Left renal cortex interstitium (tissue), 4 donors: ENCODE measurements around the gene PTPRG. TPM values are rescaled to one million over a fixed set of nuclear protein-coding genes. Genes with fewer than 3 reads are reported as not detected.
"Not testable (repeated sequence)": the region's sequence is repeated elsewhere in the genome, so short reads cannot be mapped to it uniquely, and the experiment has no call there.

Source experiments
- DNase-seq, 4 donors: peaks; one replicate each; pipeline ENCODE4 v3.0.0-alpha.2; 2013; ENCODE audit warnings: low read depth in 4 of 4, low spot score in 2 of 4, missing footprints in 1 of 4
- polyA plus RNA-seq, 4 donors: library from polyadenylated mRNA; unstranded; fragments of 120-200 nt; gene quantifications; one replicate each; pipeline ENCODE4 v1.2.1, GENCODE V29; 2013; ENCODE audit not compliant: insufficient read length in 4 of 4

PTPRG gene
- polyA plus RNA-seq, 4 donors, result 75.4 to 87.4 (median 78.9) TPM

GRCh38 chr3:61813636-61814035, 252.3 kb downstream of the PTPRG start:
- no peak for DNase-seq

GRCh38 chr3:61814674-61815073, 253.3 kb downstream of the PTPRG start:
- no peak for DNase-seq

- DNase-seq, result not testable (repeated sequence)
Measured at GRCh38 chr3:61816304-61816703, 254.9 kb downstream of the PTPRG start.

- DNase-seq, result no peak
Measured at GRCh38 chr3:61819861-61820260, 258.5 kb downstream of the PTPRG start.

- DNase-seq, result no peak
Measured at GRCh38 chr3:61820306-61820992, 259.1 kb downstream of the PTPRG start.

- no peak for DNase-seq
Measured at GRCh38 chr3:61821823-61822251, 260.5 kb downstream of the PTPRG start.

DNA sequence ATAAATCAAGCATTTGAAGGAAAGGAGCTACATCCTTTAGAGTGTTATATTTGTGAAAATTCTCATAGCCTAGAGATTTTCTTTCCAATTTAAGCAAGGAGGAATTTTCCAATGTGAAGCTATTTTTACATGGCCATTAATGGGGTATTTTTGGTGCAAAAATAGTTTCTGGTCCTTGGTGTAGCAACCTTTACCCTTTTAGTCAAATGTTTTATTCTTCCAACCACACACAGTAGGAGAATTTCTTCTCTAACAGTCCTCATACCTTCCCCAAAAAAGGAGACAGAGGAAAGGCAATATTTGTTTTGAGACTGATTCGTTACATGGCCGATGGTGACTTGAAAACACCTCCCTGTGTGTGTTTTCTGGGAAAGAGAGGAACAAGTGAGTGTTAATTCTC, 261.2 kb downstream of the PTPRG start:
- no peak for DNase-seq

DNA sequence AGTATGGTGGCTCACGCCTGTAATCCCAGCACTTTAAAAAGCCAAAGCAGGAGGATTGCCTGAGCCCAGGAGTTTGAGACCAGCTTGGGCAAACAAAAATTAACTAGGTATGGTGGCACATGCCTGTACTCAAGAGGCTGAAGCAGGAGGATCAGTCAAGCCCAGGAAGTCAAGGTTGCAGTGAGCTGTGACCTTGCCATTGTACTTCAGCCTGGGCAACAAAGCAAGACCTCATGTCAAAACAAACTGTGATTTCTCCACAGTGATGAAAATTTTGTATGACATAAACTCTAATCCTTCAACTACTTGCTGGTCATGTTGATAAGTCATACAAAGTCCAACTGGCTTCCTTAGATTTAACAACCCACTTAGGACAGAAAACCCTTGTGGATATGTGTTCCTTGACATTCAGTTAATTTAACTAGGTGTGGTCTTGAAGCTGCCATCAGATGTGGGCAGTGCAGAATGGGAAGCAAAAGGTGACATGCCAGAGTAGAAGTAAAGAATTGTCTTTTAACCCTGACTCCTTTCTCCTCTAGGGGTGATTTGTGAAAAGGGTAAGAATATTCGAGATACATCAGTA, 263.3 kb downstream of the PTPRG start:
- DNase-seq, result no peak

GRCh38 chr3:61826161-61826560, 264.8 kb downstream of the PTPRG start:
- DNase-seq, result no peak

DNA sequence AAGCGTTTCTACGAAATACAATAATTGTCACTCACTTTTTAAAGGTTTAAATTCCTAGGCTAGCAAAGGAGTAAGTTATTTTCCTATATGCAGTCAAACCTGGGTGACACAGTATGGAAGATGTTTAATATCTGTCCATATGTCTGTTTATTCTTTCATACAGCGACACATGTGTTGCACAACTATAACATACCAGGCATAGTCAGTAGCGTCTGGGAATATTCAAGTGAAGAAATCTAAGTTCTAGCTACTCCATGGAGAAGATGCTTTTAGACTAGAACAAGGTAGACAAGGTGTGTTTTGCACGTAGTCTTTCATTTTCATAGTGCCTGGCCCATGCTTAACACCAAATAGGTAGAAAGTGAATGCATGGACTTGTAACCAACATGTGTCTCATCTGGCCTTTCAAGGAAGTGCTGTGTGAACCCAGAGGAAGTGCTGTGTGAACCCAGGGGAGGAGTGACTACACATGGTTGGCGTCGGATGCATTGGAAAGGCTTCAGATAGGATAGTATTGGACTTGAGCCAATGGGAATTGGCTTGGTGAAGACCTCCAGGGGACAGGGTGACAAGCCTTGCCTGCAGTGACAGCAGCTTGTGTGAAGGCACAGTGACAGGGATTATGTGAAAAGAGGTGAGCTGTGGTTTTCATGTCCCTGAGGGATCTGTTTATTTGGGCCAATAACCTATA, 267.0 kb downstream of the PTPRG start:
- DNase-seq, result no peak

DNA sequence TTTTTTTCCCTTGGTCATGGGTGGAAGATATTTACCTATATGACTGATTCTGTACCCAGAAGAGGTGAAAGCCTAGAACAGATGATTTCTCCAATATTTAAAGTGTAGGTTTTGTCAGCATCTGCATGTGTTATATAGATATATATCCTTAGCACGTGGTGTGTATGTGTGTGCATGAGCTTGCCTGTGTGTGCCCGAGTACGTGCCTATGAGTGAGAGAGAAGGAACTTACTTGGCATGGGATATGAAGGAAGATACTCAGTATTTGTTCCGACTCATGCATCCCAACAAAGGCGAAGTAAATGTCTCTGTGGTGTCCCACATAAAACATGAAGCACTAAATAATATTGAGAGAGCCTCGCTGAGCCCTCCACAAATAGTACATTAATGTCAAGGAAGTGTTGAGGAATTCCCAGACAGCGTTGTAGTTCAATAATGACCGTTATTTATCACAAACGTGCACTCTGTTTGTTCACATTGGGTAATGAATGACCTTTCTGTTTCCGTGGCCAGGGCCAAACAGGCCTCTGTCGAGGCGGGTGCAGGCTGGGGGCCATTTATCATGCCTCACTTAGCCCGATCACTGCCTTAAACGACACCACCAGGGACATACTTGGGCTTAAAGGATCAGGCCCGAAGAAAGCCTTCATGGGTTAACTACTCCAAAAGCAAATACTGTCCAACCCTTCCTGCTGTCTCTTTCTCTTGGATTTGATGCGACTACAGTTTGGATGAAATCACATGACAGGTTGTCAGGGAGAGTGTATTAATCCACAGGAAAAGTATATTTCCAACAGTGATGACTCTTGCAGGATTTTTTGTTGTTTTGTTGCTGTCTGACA, 267.7 kb downstream of the PTPRG start:
- no peak for DNase-seq

DNA sequence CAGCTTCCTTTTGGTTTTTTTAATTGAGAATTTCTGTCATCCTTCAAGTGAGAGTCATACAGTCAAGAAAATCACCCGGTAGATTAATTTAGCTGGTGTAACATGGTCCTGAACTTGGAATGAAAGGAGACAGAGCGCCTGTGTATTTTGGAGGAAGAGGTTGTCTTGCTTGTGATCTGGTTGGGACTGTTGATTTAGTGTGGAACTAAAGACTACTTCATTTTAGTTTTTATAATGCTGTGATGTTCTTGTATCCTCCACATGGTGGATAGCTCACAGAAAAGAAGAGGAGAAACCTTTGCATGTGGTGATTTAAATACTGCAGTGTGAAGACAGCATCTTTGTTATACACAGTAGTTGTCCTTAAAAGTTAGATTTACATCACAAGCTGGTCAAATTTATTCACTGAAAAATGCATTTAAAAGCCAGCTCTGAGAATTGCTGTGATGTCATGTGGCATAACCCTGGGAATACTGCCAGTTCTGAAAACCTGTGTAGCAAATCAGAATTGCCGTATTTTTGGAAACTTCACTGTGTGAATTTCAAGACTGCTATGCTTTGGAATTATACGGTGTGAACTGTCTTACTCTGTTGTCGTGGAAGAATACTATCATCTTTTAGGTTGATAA, 268.5 kb downstream of the PTPRG start:
- no peak for DNase-seq

GRCh38 chr3:61831973-61832372, 270.6 kb downstream of the PTPRG start:
- DNase-seq, result no peak

DNA sequence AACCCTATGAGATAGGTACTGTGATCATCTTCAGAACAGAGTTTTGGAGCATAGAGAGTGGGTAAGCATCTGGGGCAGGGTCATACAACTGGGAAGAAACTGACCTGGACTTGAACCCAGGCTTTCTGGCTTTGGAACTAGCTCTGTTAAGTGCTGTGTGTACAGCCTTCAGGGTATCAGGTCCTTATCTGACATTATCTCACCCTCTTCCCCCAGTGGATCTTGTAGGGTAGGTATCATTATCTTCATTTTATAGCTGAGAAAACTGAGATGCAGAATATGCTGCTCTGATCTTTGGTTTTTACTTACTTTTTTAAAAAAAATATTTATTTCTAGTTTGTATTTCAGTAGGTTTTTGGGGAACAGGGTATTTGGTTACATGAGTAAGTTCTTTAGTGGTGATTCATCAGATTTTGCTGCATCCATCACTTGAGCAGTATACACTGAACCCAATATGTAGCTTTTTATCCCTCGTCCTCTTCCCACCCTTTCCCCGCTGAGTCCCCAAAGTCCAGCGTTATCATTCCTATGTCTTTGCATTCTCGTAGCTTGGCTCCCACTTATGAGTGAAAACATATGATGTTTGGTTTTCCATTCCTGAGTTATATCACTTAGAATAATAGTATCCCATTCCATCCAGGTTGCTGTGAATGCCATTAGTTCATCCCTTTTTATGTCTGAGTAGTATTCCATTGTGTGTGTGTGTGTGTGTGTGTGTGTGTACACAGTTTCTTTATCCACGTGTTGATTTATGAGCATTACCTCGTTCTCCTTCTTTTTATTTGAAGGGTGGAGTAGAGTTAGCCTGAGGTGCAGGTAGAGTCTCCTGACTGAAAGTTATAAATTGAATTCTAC, 271.2 kb downstream of the PTPRG start:
- no peak for DNase-seq

DNA sequence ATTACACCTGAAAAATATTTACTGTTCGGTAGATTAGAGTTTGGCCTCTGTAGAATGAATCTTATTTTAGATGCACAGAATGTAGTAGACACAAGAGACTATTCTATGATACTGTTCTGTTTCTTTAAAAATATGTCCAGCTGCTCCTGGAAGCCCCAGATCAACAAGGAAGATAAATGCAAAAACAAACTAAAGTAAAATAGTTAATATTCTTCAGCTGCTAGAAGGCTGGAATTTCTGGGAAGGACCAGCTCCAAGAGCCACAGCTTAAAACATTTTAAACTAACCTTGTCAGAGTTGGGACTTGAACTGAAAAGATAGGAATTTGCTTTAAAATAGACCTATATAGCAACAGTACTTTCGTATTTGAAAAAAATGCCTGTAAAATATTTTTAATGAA, 277.9 kb downstream of the PTPRG start:
- no peak for DNase-seq

DNA sequence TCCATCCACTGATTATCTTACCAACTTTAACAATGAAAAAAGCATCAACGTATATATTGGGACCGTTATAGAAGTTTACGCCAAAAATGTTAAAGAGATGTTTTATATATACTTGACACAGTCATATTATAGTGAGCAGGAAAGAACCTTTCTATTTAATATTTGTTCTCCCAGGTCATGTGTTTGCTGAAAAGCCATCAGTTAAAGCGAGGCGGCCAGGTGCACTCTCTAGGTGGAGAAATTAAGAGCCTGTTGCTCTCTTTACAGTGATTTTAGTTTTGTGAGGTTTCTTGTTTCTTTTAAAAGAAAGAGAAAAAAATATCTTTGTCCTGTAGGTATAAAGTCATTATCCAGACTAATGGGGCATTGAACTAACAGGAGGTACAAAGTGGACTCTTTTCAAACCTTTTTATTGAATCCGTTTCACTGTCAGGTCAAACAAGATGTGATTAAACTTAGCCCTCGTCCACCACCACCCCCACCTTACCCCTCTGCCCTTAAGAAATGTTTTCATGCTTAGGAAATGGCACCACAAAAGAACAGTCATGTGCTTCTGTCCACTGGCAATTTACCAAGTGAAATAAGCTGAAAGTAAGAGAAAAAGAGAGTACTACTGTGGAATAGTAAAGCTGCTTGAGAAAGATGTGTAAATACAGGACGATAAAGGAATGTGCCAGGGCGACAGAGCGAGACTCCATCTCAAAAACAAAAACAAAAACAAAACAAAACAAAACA, 279.9 kb downstream of the PTPRG start:
- no peak for DNase-seq

- no peak for DNase-seq
Measured at GRCh38 chr3:61841988-61842387, 280.6 kb downstream of the PTPRG start.

- no peak for DNase-seq
Measured at GRCh38 chr3:61844346-61844745, 283.0 kb downstream of the PTPRG start.

DNA sequence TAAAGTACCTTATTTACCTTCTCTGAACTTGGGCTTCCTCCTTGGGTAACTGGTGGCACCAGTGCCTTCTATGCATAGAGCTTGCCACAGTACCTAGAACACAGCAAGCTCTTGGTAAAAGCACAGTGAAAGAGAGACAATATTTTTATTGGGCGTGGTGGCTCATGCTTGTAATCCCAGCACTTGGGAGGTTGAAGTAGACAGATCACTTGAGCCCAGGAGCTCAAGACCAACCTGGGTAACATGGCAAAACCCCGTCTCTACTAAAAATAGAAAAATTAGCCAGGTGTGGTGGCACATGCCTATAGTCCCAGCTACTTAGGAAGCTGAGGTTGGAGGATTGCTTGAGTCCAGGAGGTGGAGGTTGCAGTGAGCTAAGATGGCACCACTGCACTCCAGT, 285.1 kb downstream of the PTPRG start:
- DNase-seq, result no peak
